Epidermal melanocyte (primary cell): ENCODE results near the gene SH3BGRL3.

Experiments used
- DNase-seq: peaks from one replicate; pipeline ENCODE4 v3.0.0; 2011; ENCODE audit warnings: low spot score; ENCODE audit not compliant: insufficient read length

Gene SH3BGRL3

DNA sequence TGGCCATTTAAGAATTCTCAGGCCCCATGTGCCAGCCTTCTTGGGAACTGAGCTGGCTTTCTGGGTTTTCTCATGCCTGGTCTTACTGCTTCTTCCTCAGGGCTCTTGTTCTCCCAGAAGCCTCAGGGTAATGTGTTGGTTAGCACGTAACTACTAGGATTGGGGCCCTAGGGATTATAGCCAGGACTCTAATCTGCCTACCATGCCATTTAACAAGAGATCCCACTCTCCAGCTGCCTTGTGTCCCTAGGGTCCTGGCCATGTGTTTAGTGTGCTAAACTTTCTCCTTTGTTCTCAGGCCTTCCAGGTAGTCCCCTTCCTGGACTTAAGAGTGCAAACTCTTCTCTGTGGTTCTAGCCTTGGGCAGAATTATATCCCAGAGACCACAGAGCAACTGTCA is 2.2 kb upstream of the SH3BGRL3 start:
- no peak for DNase-seq

- peak; percentile 89 for DNase-seq
These were observed 1.6 kb upstream of the SH3BGRL3 start for GRCh38 chr1:26278303-26278702.

GRCh38 chr1:26278724-26279455 is 996 bp upstream of the SH3BGRL3 start:
- no peak for DNase-seq

GRCh38 chr1:26280333-26281042 is 602 bp downstream of the SH3BGRL3 start:
- DNase-seq = no peak

- DNase-seq = no peak
These were observed 1.4 kb downstream of the SH3BGRL3 start for GRCh38 chr1:26281091-26281958.

GRCh38 chr1:26281971-26282370 is 2.1 kb downstream of the SH3BGRL3 start:
- no peak for DNase-seq

GRCh38 chr1:26282401-26282918 is 2.6 kb downstream of the SH3BGRL3 start:
- no peak for DNase-seq

DNA sequence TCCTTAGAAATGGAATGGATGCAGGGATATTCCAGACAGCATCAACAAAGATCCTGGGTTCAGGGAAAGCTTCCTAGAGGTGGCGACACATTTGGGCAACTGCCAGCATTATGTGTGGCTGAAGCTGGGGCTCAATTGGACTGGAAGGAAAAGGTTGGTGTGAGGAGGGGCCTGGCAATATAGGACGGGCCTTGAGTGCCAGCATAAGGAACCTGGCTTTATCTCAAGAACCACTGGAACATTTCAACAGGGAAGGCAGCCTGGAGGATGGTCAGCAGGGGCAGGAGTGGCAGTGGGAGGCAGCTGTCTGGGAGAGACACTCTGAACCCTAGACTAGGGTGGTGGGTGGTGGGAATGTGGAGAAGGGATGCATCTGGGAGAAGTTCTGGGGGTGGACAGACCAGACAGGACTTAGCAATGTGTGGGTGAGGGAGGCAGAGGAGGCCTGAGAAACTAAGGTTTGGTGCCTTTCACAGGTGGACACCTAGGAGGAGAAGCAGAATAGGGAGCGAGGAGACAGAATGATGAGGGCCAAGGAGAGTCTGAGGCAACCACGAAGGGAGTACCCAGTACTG is 3.5 kb downstream of the SH3BGRL3 start:
- DNase-seq = no peak

- no peak for DNase-seq
These were observed 4.1 kb downstream of the SH3BGRL3 start for GRCh38 chr1:26283871-26284596.

DNA sequence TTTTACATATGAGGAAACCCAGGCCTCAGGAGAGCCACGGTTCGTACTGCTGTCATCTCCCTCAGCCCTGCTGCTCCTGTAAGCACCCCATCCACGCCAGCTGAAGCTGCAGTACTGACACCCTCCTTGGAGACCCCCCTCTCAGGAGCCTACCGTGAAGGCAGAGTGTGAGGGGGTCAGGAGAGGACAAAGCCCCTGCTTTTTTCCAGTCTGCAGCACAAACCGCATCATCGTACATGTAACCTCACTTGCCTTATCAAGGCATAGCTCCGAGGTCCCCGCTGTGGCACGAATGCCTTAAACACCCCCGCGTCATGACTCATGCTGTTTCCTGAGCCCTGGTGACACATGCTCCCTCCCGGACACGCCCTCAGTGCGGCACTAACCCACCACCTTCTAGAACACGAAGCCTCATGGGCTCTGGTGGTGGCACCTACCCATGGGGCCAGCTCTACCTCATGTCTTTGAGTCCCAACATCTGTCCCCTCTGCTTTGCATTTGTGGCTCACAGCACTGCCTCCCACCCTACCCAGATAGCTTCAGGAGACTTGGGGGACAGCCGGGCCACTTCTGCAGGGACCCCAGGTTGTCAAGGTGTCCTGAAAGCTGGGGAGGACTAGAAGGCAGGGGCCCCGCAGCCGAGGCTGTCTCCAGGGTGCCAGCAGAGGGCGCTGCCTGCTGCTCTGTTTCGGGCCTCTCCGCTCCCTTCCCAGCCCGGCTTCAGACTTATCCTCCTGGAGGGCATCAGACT is 4.9 kb downstream of the SH3BGRL3 start:
- no peak for DNase-seq

DNA sequence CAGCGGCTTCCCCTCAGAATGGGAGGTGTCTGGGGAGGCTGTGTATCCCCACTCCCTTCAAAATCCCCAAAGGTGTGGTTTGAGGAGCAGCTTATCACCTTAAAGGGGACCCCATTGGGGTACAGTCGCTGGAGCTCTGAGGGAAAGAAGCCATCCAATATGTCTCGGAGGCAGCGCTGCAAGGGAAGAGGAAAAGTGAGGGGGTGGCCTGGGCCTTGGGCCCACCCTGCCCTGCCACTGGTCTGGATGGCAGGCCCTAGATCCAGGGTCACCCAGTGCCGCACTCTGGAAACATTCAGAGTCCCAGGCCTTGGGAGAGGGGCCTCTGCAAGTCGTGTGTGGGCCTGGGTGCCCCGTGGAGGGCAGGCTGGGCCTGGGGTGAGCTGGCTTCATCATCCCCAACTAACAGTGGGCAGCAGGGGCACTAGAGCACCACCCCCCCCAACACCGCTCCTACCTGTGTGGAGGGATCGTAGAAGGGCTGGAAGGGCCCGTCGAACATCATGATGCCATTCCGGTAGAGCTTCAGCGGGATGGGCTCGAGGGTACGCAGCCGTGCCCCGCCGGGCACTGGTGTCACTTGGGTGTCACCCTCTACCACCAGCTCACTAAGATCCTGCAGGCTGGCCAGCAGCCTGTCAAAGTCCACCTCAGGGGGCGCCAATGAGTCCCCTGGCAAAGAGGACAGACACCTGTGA is 5.6 kb downstream of the SH3BGRL3 start:
- DNase-seq = no peak

- DNase-seq = no peak
These were observed 6.2 kb downstream of the SH3BGRL3 start for GRCh38 chr1:26286064-26286416.

DNA sequence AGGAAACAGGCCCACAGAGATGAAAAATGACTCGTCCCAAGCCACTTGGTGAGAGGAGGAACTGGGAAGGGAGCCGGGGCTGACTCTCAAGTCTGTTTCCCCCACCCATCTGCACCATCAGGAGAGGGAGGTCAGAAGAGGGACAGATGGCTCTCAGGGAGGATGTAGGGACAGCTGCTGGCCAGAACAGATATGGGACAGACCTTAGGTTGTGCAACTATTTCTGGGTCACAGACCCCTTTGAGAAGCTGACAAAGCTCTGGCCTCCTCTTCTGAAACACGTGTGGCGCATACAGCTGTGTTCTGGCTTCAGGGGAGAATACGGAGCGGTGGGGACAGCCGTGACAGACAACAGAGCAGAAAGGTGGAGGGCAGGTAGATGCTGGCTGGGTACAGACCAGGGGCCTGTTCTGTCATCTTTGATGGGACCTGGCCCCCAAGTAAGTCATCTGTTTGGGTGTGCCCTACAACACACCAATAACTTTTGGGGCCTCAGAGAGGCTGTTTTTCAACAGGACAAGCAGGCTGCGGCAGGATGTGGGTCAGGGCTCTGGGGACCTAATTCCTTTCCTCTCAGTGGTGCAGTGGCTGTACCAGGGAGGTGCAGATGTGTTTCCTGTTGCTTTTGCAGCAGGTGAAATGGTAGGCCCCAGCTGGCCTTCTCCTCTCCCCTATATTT is 7.3 kb downstream of the SH3BGRL3 start:
- DNase-seq = no peak

DNA sequence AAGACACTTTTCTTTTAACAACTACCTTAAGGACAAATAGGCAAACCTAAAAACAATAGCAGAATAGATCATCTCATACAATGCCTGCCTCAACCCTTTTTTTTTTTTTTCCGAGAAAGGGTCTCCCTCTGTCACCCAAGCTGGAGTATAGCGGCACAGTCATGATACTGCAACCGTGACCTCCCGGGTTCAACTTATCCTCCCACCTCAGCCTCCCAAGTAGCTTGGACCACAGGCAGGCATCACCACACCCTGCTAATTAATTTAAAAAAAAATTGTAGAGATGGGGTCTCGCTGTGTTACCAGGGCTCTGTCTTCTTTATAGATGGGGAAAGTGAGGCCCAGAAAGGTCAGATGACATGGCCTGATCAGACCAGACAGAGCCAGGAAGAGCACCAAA is 7.9 kb downstream of the SH3BGRL3 start:
- no peak for DNase-seq

DNA sequence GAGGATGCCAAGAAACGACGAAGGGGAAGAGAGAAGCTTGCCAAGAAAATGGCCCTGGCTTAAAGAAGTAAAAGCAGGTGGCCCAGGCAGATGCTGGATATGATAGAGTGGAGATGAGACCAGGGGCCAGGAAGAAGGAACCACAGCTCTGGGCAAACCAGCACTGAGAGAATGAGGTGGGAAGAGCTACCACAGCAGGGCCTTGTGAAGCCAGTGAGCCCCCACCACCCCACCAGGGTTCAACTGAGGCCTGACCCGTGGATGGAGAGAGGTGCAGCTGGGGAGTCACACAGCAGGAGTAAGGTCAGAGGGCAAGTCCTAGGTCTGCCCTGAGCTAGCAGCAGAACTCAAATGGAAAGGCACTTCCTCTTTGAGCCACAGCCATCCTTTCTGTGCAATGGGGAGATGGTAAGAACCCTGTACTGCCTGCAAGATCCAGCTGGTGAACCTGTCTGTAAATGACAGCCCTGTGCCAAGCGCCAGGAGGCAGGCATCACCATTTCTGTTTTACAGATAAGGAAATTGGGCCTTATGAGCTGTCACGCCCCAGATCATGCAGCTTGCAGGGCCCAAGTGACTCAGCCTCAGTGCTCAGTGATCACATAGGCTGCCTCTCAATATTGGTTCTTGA is 8.5 kb downstream of the SH3BGRL3 start:
- DNase-seq = no peak

DNA sequence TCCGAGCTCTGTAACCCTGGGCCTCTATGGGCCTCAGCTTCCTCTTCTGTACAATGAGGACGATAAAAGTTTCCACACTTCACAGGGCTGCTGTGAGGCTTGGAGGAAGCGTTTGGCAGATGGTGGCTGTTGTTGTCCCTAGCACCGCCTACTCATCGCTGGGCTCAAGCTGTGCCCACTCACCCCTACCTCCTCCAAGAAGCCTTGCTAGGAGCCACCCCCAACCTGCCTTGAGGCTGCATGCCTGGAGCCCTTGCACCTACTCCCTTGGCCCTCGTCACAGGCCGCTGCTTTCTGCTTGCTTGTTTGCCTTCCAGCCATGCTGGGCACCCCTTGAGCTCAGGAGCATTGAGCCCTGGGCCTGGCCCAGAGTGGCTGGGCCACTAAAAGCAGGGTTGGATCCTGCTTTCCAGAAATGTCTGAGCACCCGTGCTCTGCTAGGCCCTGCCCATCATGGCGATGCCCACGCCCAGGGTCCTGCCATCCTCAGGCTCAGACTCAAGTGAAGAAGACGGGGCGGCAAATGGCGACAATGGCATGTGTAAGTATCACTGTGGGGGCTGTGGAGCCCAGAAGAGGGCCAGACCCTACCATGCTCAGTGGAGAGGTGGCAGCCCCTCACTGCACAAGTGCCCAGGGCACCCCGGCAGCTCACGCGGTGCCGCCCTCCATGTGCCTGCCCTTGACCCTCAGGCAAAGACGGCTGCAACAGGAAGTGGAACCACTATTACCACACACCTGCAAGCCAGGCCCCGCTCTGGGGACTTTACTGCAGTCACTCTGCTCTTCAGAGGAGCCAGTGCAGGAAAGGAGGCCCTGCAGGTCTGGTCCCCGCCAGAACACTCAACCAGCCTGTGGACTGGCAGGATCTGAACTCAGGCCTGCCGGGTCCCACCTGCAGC is 9.5 kb downstream of the SH3BGRL3 start:
- no peak for DNase-seq

DNA sequence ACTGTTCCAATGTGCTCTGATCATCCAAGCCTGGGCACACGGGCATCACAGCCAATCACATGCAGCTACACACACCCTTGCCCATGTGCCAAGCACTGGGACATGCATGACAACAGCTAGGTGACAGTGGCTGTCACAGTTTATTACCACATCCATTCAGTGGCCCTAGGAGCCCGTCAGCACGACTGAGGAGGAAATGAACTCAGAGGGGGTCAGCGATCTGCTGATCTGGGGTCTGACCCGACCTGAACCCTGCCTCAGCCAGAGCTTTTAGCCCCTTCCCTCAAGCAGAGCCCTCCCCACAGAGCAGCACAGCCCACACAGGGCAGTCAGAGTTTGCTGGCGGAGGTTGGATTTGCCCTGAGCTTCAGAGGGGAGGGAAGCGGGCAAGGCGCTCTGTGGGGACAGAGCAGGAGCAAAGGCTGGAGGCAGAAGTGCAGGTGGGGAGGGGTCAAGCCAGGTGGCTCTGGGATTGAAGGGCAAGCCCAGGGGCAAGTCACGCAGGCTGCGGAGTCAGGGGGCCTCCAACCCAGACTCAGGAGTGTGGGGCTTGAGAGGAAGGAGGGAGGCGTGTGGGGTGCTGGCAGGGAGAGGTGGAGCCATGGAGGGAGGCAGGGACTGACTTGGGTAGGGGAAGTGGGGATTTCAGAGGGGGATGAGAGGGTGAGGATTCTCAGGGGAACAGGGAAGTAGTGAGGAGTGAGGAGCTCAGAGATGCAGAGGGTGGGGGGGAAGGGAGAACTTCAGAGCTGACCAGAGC is 10.4 kb downstream of the SH3BGRL3 start:
- DNase-seq = no peak
